Measurements from ENCODE around the gene UGT1A10.

DNA sequence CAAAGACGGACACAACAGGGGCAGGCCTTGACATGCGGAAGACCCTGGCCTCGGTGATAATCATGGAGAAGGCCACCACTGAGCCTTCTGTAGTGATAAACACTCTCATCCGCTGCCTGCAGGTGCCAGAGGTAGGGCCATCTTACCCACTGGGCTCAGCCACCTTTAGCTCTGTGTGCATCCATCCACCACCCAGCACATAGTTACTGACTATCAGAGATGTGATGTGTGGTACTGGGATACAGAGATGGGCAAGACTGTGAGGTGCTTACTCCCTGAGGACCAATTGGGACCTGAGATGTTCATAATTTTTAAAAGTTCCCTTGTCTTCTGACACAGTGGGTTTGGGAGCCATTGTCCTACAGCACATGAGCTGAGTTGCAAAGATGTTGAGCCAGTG lies 143.5 kb downstream of the UGT1A10 start:
- TF ChIP-seq, protein P1, sequence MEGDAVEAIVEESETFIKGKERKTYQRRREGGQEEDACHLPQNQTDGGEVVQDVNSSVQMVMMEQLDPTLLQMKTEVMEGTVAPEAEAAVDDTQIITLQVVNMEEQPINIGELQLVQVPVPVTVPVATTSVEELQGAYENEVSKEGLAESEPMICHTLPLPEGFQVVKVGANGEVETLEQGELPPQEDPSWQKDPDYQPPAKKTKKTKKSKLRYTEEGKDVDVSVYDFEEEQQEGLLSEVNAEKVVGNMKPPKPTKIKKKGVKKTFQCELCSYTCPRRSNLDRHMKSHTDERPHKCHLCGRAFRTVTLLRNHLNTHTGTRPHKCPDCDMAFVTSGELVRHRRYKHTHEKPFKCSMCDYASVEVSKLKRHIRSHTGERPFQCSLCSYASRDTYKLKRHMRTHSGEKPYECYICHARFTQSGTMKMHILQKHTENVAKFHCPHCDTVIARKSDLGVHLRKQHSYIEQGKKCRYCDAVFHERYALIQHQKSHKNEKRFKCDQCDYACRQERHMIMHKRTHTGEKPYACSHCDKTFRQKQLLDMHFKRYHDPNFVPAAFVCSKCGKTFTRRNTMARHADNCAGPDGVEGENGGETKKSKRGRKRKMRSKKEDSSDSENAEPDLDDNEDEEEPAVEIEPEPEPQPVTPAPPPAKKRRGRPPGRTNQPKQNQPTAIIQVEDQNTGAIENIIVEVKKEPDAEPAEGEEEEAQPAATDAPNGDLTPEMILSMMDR (IDR thresholded peaks at IDR 0.05) = no peak
- TF ChIP-seq POLR2A (IDR thresholded peaks at IDR 0.05) = no peak
- TF ChIP-seq POLR2AphosphoS5 (IDR thresholded peaks at IDR 0.05; ENCODE audit: insufficient read depth in 1 of 2, low read depth in 1 of 2) = no peak

Data from vagina (tissue), 2 donors.